GM19043 (cell line): Measurements from ENCODE around the gene LIN28B.
"Not testable (repeated sequence)": the region's sequence is repeated elsewhere in the genome, so short reads cannot be mapped to it uniquely, and the experiment has no call there.

Source experiments
- ATAC-seq: cut with Tn5 transposase; IDR thresholded peaks from one replicate; pipeline ENCODE4 v1.9.1; 2021; ENCODE audit warnings: low read depth; ENCODE audit not compliant: unreplicated experiment

The LIN28B gene

GRCh38 chr6:104956731-104957294 lies at the start of gene LIN28B:
TSS of gene LIN28B (plus strand) at chr6:104957107. CDS start at chr6:104957251, 144 bp downstream.
- no peak for ATAC-seq

GRCh38 chr6:104908031-104908887 lies 48.6 kb upstream of the LIN28B start:
- ATAC-seq, result no peak

GRCh38 chr6:104908888-104909525 lies 47.9 kb upstream of the LIN28B start:
- ATAC-seq, result no peak

GRCh38 chr6:104921896-104922295 lies 35.0 kb upstream of the LIN28B start:
- no peak for ATAC-seq

- ATAC-seq, result no peak
Observed at GRCh38 chr6:104928141-104928540, 28.8 kb upstream of the LIN28B start.

GRCh38 chr6:104929353-104929752 lies 27.6 kb upstream of the LIN28B start:
- no peak for ATAC-seq

GRCh38 chr6:104930939-104931338 lies 26.0 kb upstream of the LIN28B start:
- no peak for ATAC-seq

GRCh38 chr6:104936766-104937535 lies 20.0 kb upstream of the LIN28B start:
- ATAC-seq, result no peak

GRCh38 chr6:104940238-104940892 lies 16.5 kb upstream of the LIN28B start:
- no peak for ATAC-seq

GRCh38 chr6:104940893-104941728 lies 15.8 kb upstream of the LIN28B start:
- ATAC-seq, result no peak

GRCh38 chr6:104941729-104942091 lies 15.2 kb upstream of the LIN28B start:
- no peak for ATAC-seq

- ATAC-seq, result no peak
Observed at GRCh38 chr6:104943781-104944180, 13.1 kb upstream of the LIN28B start.

- no peak for ATAC-seq
Observed at GRCh38 chr6:104949206-104949605, 7.7 kb upstream of the LIN28B start.

- no peak for ATAC-seq
Observed at GRCh38 chr6:104951677-104952076, 5.2 kb upstream of the LIN28B start.

- no peak for ATAC-seq
Observed at GRCh38 chr6:104952911-104953399, 4.0 kb upstream of the LIN28B start.

- ATAC-seq, result not testable (repeated sequence)
Observed at GRCh38 chr6:104953400-104954189, 3.3 kb upstream of the LIN28B start.

GRCh38 chr6:104954190-104954797 lies 2.6 kb upstream of the LIN28B start:
- no peak for ATAC-seq

- no peak for ATAC-seq
Observed at GRCh38 chr6:104955491-104955890, 1.4 kb upstream of the LIN28B start.
